ENCODE results near the gene TMPRSS12. TPM values are rescaled to one million over a fixed set of nuclear protein-coding genes. Genes with fewer than 3 reads are reported as not detected.
"Not testable (repeated sequence)": the region's sequence is repeated elsewhere in the genome, so short reads cannot be mapped to it uniquely, and the experiment has no call there.

Gene TMPRSS12
- total and polyA plus RNA-seq, 9 of the 15 experiments (the other 6 are each of a cell fraction or from before 2014, with no cell fraction given), result 0.04 TPM; not detected in 8

DNA sequence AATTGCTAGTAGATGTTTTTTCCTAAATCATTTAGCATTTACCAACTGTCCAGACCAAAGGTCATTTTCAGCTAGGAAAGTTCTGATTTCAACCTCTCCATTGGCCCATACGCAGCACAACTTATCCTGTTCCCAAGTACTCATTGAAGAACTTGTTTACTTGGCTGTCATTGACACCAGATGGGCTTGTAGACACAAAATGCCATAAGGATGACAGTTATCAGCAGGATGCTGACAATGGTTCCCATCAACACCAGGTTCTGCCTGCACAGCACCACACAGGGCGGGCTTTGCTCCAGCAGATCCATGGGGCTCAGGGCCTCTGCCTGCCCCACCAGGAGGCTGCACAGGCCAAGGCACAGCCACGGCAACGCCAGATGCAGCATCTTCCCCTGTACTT is 36.5 kb upstream of the TMPRSS12 start (continued):
- TF ChIP-seq ARNT (IDR thresholded peaks at IDR 0.05), result no peak

DNA sequence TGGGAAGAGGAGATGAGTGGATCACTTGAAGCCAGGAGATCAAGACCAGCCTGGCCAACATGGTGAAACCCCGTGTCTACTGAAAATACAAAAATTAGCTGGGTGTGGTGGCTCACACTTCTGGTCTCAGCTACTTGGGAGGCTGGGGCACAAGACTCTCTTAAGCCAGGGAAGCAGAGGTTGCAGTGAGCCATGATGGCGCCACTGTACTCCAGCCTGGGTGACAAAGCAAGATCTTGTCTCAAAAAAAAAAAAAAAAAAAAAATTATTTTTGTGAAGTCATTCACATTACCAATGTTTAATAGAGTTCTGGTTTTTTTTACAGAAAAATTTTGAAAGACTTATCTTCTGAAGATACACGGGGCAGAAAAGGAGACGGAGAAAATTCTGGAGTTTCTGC is 33.6 kb upstream of the TMPRSS12 start:
- peak overlapping the region; percentile 60 for H3K27ac ChIP-seq (ENCODE audit: extremely low read depth, low read depth, low read length)
- H3K79me2 ChIP-seq (ENCODE audit: control insufficient read depth, insufficient read depth, low read length); H3K27me3 ChIP-seq (ENCODE audit: control insufficient read depth in 2 of 2, insufficient read depth in 2 of 2, low read length in 2 of 2); BruUV-seq (replicated peaks); in situ Hi-C loops (cut with MboI); H3K4me1 ChIP-seq (replicated peaks in 1 of 2; ENCODE audit: control insufficient read depth in 2 of 2, insufficient read depth in 2 of 2, low read length in 2 of 2); CTCF ChIA-PET (ENCODE audit: low intra/inter-chr PET ratio); H3K9me1 ChIP-seq (ENCODE audit: control insufficient read depth, insufficient read depth, low read length); FAIRE-seq; H3K9me3 ChIP-seq (replicated peaks; ENCODE audit: control insufficient read depth, insufficient read depth, low read depth, low read length); H3K4me3 ChIP-seq; intact Hi-C loops (cut with micrococcal nuclease); H2AFZ ChIP-seq (ENCODE audit: low read depth, low read length); H4K20me1 ChIP-seq (replicated peaks; ENCODE audit: control insufficient read depth, insufficient read depth, low read length); H3K9ac ChIP-seq (ENCODE audit: insufficient read depth in 1 of 2, low read depth in 2 of 2, low read length in 2 of 2); H3K4me2 ChIP-seq (ENCODE audit: insufficient read depth, low read length); POLR2A ChIA-PET: not testable (repeated sequence)
- DNase-seq (ENCODE audit: extremely low read depth in 1 of 4, low spot score in 3 of 4) (peak in 1 of 4 experiments; percentile 19), ATAC-seq (peak; percentile 75)
- peaks cover 58% of the 10 kb centered on the region for H3K36me3 ChIP-seq (ENCODE audit: control insufficient read depth, insufficient read depth, low read length)
- TF ChIP-seq MAFF (IDR thresholded peaks at IDR 0.05; ENCODE audit: low read length) (peak; percentile 38; the same call in 1 of the 2 replicates), MAFG (tag; conservative IDR thresholded peaks at IDR 0.05) (peak; percentile 70), NFE2 (IDR thresholded peaks at IDR 0.05; ENCODE audit: low read depth) (peak; percentile 82), C11orf30 (IDR thresholded peaks at IDR 0.05; ENCODE audit: low read depth) (peak; percentile 51; the same call in 1 of the 2 replicates), ZNF384 (IDR thresholded peaks at IDR 0.05; ENCODE audit: low read depth, low read length) (peak; percentile 80), DPF2 (IDR thresholded peaks at IDR 0.05) (peak; percentile 29; the same call in 1 of the 2 replicates), ZBTB33 (CRISPR knock-in tag; IDR thresholded peaks at IDR 0.05) (peak; percentile 54; the same call in 1 of the 2 replicates), ZNF592 (IDR thresholded peaks at IDR 0.05) (peak; percentile 52; the same call in 1 of the 2 replicates), ZNF316 (IDR thresholded peaks at IDR 0.05) (peak; percentile 58; the same call in 1 of the 2 replicates)
- WGBS (ENCODE audit: insufficient coverage, low coverage, missing lambda C conversion rate), result 67% methylated on average over 4 of the region's 4 CpGs

GRCh38 chr12:50814921-50815320 is 27.8 kb upstream of the TMPRSS12 start:
- DNase-seq (ENCODE audit: extremely low read depth in 1 of 4, low spot score in 3 of 4); H3K4me3 ChIP-seq; H3K79me2 ChIP-seq (ENCODE audit: control insufficient read depth, insufficient read depth, low read length); H3K27me3 ChIP-seq (ENCODE audit: control insufficient read depth in 2 of 2, insufficient read depth in 2 of 2, low read length in 2 of 2); H2AFZ ChIP-seq (ENCODE audit: low read depth, low read length); H3K9ac ChIP-seq (ENCODE audit: insufficient read depth in 1 of 2, low read depth in 2 of 2, low read length in 2 of 2); intact Hi-C loops (cut with micrococcal nuclease); H3K9me1 ChIP-seq (ENCODE audit: control insufficient read depth, insufficient read depth, low read length); H4K20me1 ChIP-seq (replicated peaks; ENCODE audit: control insufficient read depth, insufficient read depth, low read length); H3K4me1 ChIP-seq (replicated peaks in 1 of 2; ENCODE audit: control insufficient read depth in 2 of 2, insufficient read depth in 2 of 2, low read length in 2 of 2); H3K27ac ChIP-seq (ENCODE audit: extremely low read depth, low read depth, low read length); H3K9me3 ChIP-seq (replicated peaks; ENCODE audit: control insufficient read depth, insufficient read depth, low read depth, low read length); FAIRE-seq; BruUV-seq (replicated peaks); ATAC-seq; CTCF ChIA-PET (ENCODE audit: low intra/inter-chr PET ratio); H3K4me2 ChIP-seq (ENCODE audit: insufficient read depth, low read length): not testable (repeated sequence)
- POLR2A ChIA-PET, result interaction anchor here (1.4 kb wide), 1 partner anchor 28 kb away, joined by 3 read pairs; no protein-coding TSS in a partner anchor
- 89% methylated on average over 6 of the region's 7 CpGs for WGBS (ENCODE audit: insufficient coverage, low coverage, missing lambda C conversion rate)
- in situ Hi-C loops (cut with MboI), result loop anchor here (5.0 kb wide), 1 partner anchor 48 kb away; no protein-coding TSS in a partner anchor
- H3K36me3 ChIP-seq (ENCODE audit: control insufficient read depth, insufficient read depth, low read length), result peaks cover 81% of the 10 kb centered on the region
